Measurements from ENCODE around the gene MVB12B. TPM values are rescaled to one million over a fixed set of nuclear protein-coding genes. Genes with fewer than 3 reads are reported as not detected.

MVB12B gene
- total and polyA plus RNA-seq, 2 of the 8 experiments (the other 6 are each of a cell fraction or from before 2014, with no cell fraction given) = 2.6 to 5.0 TPM

DNA sequence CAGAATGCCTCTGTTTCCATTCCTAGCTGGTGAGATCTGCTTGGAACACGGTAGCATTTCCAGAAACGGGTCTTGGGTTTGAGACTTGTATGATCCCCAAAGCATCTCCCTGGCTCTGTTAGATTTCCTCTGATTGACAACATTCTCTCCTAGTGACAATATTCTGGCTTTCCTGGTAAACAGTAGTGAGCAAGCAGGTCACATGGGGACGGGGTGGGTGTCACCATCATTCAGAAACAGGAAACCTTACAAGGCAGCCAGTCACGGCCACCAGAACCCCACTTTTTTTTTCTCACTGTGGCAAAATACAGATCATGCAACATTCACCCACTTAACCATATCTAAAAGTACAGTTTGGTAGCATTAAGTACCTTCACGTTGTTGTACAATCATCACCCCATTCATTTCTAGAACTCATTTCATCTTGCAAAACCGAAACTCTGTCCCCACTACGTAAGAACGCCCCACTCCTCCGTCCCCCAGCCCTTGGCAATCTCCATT lies 197.0 kb downstream of the MVB12B start:
- no peak for FAIRE-seq
- Histone ChIP-seq H3K9me3 (ENCODE audit: insufficient read depth in 2 of 2, low read depth in 1 of 2, low read length in 1 of 2) (no peaks in the 10 kb centered on the region), H4K91ac (replicated peaks; ENCODE audit: insufficient read length, low read length) (no peak overlapping the region), H4K5ac (ENCODE audit: insufficient read length, low read depth, low read length) (no peak overlapping the region), H3K27me3 (replicated peaks in 1 of 4; ENCODE audit: control insufficient read depth in 3 of 4, extremely low read depth in 1 of 4, insufficient read depth in 3 of 4, low read length in 3 of 4) (no peaks in the 10 kb centered on the region; a peak in 1 of 7 replicates), H3K23me2 (ENCODE audit: low read depth, low read length) (no peaks in the 10 kb centered on the region), H3K36me3 (ENCODE audit: control insufficient read depth in 2 of 4, insufficient read depth in 4 of 4, low read length in 3 of 4) (no peaks in the 10 kb centered on the region), H2BK5ac (ENCODE audit: low read depth, low read length) (no peak overlapping the region), H2AFZ (ENCODE audit: low read length) (no peak overlapping the region), H3K27ac (ENCODE audit: low read depth, low read length) (no peak overlapping the region), H2AK5ac (ENCODE audit: low read depth, low read length) (no peak overlapping the region), H3K4me3 (ENCODE audit: extremely low read depth in 1 of 4, insufficient read depth in 2 of 4, low read depth in 3 of 4, low read length in 4 of 4) (no peak overlapping the region), H3K4ac (replicated peaks; ENCODE audit: insufficient read length, low read depth, low read length) (no peak overlapping the region), H3K9ac (replicated peaks in 1 of 4; ENCODE audit: extremely low read depth in 1 of 4, low read depth in 3 of 4, low read length in 3 of 4) (no peak overlapping the region), H2BK15ac (ENCODE audit: low read length) (no peak overlapping the region), H3K14ac (ENCODE audit: insufficient read length) (no peak overlapping the region), H2BK12ac (ENCODE audit: low read depth, low read length) (no peak overlapping the region), H2BK120ac (replicated peaks; ENCODE audit: low read depth, low read length) (no peak overlapping the region), H3K18ac (ENCODE audit: extremely low read depth, low read length) (no peak overlapping the region), H2BK20ac (ENCODE audit: low read length) (no peak overlapping the region), H3K79me1 (ENCODE audit: low read depth, low read length) (no peaks in the 10 kb centered on the region; the same call in 1 of the 2 replicates), H4K20me1 (replicated peaks in 1 of 2; ENCODE audit: control insufficient read depth in 1 of 2, insufficient read depth in 2 of 2, low read length in 2 of 2) (no peaks in the 10 kb centered on the region), H3K4me2 (ENCODE audit: insufficient read depth in 1 of 2, low read depth in 2 of 2, low read length in 2 of 2) (no peak overlapping the region), H3K4me1 (replicated peaks in 1 of 4; ENCODE audit: control insufficient read depth in 3 of 4, insufficient read depth in 4 of 4, low read length in 3 of 4) (peaks cover 4 to 7% (median 5%) of the 10 kb centered on the region in 4 experiments; a peak in 5 of 7 replicates), H3K79me2 (ENCODE audit: control insufficient read depth in 1 of 2, insufficient read depth in 2 of 2, low read length in 2 of 2) (no peaks in the 10 kb centered on the region), H3K23ac (ENCODE audit: insufficient read length) (no peak overlapping the region), H4K8ac (ENCODE audit: extremely low read depth, insufficient read depth, low read length) (no peak overlapping the region), H3K56ac (replicated peaks; ENCODE audit: insufficient read length, low read depth, low read length) (no peak overlapping the region)
- POLR2A ChIA-PET (ENCODE audit: partially characterized antibody) = no interaction called here
- TF ChIP-seq MAFK (IDR thresholded peaks at IDR 0.05; ENCODE audit: low read depth, low read length) (no peak), FOSL1 (IDR thresholded peaks at IDR 0.05; ENCODE audit: insufficient read depth, low read depth, low read length) (no peak)
- TF ChIP-seq, protein P1, sequence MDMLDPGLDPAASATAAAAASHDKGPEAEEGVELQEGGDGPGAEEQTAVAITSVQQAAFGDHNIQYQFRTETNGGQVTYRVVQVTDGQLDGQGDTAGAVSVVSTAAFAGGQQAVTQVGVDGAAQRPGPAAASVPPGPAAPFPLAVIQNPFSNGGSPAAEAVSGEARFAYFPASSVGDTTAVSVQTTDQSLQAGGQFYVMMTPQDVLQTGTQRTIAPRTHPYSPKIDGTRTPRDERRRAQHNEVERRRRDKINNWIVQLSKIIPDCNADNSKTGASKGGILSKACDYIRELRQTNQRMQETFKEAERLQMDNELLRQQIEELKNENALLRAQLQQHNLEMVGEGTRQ (IDR thresholded peaks at IDR 0.05; ENCODE audit: low read length) = no peak
- WGBS, 2 experiments (ENCODE audit: extremely low coverage in 1 of 2, insufficient coverage in 1 of 2, insufficient read length in 1 of 2, insufficient replicate concordance in 2 of 2, low coverage in 1 of 2, low lambda C conversion rate in 2 of 2, missing lambda C conversion rate in 1 of 2) = 94% methylated on average over 9 of the region's 9 CpGs; no CpG with 5 or more reads in 1 of the 2 experiments
- DNase-seq (ENCODE audit: low read depth in 1 of 2, low spot score in 2 of 2) = no peak
- CTCF ChIA-PET (ENCODE audit: partially characterized antibody) = interaction anchor here (0.7 to 24.3 kb wide), 6 partner anchors 10 to 249 kb away, joined by 3 to 343 read pairs (median 10); no protein-coding TSS in a partner anchor
